ENCODE data around the gene CUX1.
A peak's percentile ranks its signal among the peaks of the same experiment; 100 is the strongest.
"Not testable (repeated sequence)": the region's sequence is repeated elsewhere in the genome, so short reads cannot be mapped to it uniquely, and the experiment has no call there.

The CUX1 gene

DNA sequence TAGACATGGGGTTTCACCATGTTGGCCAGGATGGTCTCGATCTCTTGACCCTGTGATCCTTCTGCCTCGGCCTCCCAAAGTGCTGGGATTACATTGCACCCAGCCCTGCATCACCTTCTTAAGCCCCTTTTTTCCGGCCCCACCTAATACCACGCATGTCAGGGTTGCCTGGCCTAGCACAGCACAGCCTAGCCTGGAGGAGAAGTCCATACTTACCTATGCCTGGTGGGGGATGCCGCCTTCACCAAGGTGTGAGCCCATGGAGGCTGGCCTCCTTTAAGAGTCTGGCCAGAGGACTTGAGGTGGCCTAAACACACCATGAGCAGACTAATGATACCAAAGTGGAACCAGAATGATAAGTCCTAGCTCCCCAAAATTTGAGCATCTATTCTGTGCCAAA, 22.0 kb upstream of the CUX1 start:
- DNase-seq: no peak

- DNase-seq: not testable (repeated sequence)
These were observed 19.3 kb upstream of the CUX1 start for GRCh38 chr7:101798173-101798572.

DNA sequence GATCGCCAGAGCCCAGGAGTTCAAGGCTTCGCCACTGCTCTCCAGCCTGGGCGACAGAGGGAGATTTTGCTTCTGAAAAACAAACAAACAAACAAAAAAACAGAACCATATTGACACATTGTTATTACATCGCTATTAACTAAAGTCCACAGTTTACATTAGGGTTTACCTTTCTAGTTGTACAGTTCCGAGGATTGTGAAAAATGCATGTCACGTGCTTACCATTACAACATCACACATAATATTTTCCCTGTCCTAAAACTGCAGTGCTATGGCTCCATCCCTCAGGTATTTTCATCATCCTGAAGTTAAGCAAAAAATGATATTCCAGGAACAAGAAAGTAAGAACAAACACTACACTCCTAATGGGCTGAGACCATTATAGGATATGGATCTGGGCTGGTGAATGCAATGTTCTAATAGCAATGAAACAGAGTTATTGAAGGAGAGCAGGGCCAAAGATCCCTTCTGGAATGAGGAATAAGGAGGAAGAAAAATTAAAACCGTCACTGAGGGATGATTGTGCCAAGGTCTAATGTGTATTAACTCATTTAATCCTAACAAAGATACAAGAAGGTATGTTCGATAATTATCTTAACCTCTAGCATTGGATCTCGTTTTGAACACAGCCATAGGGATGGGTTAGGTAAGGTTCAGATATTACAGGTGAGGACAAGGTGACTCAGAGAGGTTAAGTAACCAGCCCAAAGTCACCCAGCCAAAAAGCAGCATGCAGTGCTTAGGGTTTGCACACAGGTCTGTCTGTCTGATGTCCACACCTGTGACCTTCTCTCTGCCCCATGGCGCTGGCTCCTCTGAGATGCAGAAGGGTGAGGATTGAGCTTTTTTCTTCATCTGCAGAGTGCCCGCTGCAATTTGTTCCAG, 14.0 kb upstream of the CUX1 start:
- no peak for DNase-seq

- DNase-seq: no peak
These were observed 13.1 kb upstream of the CUX1 start for GRCh38 chr7:101804088-101804963.

GRCh38 chr7:101804967-101805366, 12.5 kb upstream of the CUX1 start:
- no peak for DNase-seq

- no peak for DNase-seq
These were observed 4.8 kb upstream of the CUX1 start for GRCh38 chr7:101812595-101812994.

DNA sequence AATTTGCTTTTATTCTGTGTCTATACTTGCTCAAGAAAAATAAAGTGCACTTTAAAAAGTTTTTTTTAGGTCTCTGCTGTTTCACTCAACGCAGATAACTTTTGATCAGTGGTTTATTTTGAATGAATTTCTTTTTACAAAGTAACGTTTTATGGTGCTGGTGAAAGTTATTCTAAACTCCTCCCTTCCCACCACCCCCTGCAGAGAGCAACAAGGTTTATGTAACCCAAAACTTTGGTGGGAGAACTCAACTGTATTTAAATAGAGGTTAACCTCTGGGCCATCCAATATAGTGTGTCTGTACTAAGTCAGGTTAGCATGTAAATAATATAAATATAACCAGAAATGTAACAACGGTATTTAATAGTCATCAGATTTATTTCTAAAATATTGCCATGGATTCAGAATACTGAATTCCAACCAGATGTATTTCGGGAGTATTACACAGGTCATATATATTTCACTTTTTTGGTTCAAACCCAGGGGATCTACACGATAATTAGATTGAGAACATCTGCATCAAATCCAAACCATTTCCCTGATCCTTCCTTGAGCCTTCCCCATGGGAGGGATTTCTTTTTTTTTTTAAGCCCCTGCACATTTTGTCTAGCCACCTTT, 3.9 kb upstream of the CUX1 start:
- no peak for DNase-seq

DNA sequence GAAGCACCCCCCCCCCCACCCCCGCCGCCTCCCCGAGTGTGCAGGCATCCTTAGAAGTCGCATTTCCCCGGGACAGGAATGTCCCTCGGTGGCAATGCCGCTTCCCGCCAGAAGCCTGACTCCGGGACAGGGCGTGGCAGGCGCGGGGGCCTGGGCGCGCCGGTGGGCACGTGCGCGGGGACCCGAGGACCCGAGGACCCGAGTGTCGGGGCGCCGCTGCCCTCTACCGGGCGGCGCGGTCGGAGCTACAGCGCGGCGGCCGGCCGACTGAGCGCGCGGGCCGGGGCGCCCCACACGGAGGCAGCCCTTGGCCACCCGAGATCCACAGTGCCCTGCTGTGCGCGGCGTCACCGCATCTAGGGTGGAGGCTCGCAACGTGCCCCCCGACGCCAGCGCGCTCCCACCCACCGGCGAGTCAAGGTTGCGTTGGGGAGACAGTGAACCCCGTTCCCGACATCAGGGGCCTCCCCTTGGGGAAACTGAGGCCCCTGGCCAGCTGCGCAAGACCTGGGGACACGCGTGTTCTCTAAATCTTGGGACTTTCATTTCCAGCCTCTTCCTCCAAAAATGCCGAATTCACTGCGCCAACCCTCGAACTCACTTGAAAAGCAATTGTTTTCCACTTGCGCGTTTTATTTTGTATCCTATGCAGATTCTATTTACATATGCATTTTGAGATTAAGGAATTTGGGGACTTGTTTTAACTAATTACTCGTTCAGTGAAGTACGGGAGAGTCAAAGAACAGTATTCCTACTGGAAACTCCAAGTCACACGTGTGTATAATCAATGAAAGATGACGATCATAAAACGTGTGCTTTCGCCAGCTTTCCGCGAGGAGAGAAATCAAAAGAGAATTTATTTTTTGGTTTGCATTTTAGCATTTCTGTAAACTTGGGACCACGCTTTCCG, 3.1 kb upstream of the CUX1 start:
- peak; percentile 28 for DNase-seq

GRCh38 chr7:101814991-101815825, 2.2 kb upstream of the CUX1 start:
- DNase-seq: peak; percentile 59

DNA sequence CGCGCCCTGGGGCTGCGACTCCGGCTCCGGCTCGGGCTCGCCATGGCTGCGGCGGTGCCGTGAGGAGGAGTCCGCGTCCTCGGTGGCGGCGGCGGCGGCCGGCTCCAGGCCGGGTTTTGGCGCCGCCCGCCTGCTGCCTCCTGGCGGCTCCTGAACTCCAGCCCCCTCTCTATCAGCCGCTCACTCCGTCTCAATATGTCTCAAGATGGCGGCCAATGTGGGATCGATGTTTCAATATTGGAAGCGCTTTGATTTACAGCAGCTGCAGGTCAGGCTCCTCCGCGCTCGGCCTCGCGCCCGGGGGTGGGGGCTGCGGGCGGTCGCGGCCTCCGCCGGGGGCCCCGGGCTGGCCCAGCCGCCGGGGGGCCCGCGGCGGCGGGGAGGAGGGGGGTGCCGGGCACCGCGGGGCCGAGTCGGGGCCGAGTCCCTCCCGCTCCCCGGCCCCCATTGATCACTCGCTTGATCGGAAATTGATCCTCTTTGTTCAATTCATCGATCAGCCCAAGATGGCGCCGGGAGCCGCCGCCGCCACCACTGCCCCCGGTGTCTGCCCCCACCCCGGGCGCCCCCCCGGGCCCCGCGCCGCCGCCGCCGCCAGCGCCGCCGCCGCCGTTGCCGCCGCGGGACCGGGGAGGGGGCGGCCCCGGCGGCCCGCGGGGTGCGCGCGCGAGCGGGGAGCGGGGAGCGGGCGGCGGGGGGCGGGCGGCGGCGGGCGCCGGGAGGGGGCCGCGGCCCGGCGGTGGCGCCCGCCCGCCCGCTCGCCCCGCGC, 1.4 kb upstream of the CUX1 start:
- DNase-seq: peak; percentile 62

DNA sequence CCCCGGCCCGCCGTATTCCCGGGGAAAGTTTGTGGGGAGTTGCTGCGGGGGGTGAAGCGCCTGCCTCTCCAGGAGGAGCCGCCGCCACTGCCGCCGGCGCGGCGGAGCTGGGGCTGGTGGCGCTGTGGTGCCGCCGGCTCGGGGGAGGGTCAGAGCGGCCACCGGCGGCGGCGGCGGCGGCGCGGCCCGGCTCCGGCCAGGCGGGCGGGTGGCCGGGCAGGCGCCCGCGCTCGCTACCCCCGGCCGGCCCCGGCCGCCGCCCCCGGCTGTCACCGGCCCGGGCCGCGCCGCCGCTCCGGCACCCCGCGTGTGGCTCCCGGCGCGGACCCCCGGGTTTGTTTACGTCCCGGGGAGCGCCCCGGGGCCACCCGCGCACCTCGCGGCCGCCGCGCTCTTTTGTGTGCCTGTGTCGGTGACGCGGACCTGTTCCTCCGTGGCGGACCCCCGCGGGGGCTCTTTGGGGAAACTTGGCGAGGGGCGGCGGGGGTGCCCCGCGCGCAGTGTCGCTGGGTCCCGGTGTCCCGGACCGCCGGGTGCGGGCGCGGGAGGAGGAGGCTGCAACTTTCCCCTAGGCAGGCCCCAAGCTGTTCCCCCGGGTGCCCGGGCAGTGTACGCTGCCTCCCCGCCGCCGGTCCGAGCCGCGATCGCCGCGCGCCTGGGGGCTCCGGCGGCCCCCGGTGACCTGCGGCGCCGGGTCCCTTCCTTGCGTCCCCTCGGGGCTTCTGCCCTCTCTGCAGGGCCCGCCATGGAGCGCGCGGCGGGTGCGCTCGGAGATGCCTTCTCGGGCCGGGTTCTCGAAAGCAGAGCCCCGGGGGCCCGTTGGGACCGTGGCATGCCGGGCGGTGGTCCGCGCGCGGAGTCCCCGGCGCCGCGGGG, 593 bp upstream of the CUX1 start:
- peak; percentile 43 for DNase-seq

DNA sequence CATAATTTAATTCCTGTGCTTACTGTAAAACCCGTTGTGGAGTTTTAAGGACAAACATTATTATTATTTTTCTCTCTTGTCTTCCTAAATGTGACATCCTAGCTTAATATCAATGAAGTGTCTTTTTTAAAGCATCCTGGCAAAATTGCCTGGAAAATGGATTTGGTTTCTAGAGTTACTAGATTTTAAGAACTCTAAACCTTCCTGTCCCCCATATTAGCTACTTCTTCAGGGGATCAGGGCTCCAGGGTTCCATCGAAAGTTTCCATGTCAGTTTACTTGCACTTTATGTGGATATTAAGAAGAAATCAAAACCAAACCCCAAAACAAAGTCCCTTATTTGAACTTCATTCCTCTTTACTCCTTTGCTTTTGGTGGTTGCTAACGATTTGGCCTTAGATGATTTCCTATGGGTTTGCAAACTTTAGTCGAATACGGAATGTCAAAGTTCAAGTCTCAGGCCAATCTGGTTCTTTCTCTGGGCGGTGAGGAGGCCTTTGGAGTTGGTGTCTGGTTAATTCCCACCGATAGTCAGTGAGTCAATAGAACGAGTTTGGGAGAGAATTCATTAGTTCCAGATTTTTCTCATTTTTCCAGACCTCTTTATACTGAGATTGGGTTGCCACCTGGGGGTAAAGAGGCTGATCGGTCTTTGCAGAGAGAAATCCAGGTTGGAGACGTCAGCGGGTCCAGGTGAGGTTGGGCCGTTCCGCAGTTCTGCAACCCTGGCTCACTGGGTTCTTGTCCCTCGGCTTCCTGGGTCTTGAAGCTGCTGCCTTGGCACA, 1.1 kb downstream of the CUX1 start:
- DNase-seq: no peak

DNA sequence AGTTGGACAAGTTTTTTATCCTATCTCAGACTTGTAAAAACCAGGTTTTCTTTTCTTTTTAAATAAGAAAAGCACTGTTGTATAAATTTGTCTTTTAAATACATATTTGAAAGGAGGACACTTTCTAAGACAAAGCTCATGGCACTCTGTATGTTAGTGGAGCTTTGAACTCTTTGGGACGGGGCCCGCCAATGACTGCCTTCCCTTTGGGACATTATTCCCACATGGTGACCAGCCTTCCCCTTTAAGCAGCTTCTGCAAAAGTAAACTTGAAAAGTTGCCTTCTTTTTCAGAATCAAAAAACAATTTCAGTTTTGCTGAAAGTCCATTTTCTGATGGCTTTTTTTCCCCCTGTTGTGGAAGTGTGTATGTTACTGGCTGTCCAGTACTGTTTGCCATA, 1.8 kb downstream of the CUX1 start:
- DNase-seq: no peak

- DNase-seq: no peak
These were observed 2.6 kb downstream of the CUX1 start for GRCh38 chr7:101819913-101820522.

GRCh38 chr7:101820703-101821102, 3.3 kb downstream of the CUX1 start:
- no peak for DNase-seq

DNA sequence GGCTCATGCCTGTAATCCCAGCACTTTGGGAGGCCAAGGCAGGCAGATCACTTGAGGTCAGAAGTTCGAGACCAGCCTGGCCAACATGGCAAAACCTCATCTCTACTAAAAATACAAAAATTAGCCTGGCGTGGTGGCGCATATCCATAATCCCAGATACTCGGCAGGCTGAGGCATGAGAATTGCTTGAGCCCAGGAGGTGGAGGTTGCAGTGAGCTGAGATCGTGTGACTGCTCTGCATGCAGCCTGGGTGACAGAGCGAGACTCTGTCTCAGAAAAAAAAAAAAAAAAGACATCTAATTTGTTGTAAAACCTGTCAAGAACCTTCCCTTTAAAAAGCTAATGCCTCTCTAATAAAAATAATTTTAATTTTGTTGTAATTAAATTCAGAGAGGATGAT, 5.2 kb downstream of the CUX1 start:
- DNase-seq: not testable (repeated sequence)

DNA sequence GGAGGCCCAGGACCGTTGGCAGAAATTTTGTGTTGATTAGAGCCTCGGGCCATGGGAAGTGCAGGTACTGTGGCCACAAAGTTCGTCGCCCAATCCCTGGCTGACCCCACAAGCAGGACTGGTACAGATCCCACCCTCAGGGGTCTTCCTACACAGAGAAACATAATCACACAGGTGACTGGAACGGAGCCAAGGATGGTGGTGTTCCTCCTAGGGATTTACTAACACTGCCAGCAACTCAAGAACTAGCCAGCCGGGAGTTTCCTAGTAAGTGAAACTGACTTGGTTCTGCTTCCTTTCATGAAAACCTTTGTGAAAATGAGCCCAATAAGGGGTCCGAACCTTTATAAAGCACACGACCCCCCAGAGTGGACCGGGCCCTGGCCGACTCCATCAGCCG, 5.7 kb downstream of the CUX1 start:
- no peak for DNase-seq

- DNase-seq: no peak
These were observed 6.2 kb downstream of the CUX1 start for GRCh38 chr7:101823596-101823995.

Measured in midbrain (tissue), 1 donor.